ENCODE data around the gene IDI1. TPM values are rescaled to one million over a fixed set of nuclear protein-coding genes. Genes with fewer than 3 reads are reported as not detected.

IDI1 gene
- total and polyA plus RNA-seq, 2 of the 13 experiments (the other 11 are each of a cell fraction or from before 2014, with no cell fraction given), result 44.4 to 145 TPM

DNA sequence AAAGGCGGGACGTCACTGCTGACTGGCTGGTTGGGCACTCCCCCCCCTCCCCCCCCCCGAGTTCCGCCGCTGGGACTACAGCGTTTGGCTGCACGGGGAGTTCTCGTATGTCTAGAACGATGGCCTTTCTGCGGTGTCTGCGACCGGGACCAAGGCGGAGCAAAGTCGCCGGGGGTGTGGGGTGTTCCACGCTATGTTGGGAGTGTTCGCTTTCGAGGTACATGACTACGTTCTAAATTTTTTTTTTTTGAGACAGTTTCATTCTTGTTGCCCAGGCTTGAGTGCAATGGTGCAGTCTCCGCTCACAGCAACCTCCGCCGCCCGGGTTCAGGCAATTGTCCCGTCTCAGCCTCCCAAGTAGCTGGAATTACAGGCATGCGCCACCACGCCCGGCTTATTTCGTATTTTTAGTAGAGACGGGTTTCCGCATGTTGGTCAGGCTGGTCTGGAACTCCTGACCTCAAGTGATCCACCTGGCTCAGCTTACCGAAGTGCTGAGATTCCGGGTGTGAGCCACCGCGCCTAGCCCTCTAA, 573 bp upstream of the IDI1 start (continued):
- TF ChIP-seq, protein P1, sequence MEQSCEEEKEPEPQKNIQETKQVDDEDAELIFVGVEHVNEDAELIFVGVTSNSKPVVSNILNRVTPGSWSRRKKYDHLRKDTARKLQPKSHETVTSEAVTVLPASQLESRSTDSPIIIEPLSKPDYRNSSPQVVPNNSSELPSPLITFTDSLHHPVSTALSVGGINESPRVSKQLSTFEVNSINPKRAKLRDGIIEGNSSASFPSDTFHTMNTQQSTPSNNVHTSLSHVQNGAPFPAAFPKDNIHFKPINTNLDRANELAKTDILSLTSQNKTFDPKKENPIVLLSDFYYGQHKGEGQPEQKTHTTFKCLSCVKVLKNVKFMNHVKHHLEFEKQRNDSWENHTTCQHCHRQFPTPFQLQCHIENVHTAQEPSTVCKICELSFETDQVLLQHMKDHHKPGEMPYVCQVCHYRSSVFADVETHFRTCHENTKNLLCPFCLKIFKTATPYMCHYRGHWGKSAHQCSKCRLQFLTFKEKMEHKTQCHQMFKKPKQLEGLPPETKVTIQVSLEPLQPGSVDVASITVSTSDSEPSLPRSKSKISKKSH (CRISPR knock-in tag; IDR thresholded peaks at IDR 0.05; ENCODE audit: borderline replicate concordance), result 0 out of 2 replicates have a peak, but pooled peaks have one; percentile 41
- no peak for TF ChIP-seq ELF4 (CRISPR knock-in tag; IDR thresholded peaks at IDR 0.05; ENCODE audit: borderline replicate concordance)
- TF ChIP-seq ZNF724P (CRISPR knock-in tag; IDR thresholded peaks at IDR 0.05; ENCODE audit: borderline replicate concordance), result no peak
- no peak for TF ChIP-seq ZNF317 (CRISPR knock-in tag; IDR thresholded peaks at IDR 0.05)
- no peak for TF ChIP-seq ZNF569 (CRISPR knock-in tag; IDR thresholded peaks at IDR 0.05; ENCODE audit: borderline replicate concordance)
- no peak for TF ChIP-seq SKI (IDR thresholded peaks at IDR 0.05; ENCODE audit: partially characterized antibody)
- TF ChIP-seq, protein P2, sequence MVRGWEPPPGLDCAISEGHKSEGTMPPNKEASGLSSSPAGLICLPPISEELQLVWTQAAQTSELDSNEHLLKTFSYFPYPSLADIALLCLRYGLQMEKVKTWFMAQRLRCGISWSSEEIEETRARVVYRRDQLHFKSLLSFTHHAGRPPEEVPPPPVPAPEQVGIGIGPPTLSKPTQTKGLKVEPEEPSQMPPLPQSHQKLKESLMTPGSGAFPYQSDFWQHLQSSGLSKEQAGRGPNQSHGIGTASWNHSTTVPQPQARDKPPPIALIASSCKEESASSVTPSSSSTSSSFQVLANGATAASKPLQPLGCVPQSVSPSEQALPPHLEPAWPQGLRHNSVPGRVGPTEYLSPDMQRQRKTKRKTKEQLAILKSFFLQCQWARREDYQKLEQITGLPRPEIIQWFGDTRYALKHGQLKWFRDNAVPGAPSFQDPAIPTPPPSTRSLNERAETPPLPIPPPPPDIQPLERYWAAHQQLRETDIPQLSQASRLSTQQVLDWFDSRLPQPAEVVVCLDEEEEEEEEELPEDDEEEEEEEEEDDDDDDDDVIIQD (CRISPR knock-in tag; IDR thresholded peaks at IDR 0.05; ENCODE audit: low read depth), result no peak
- no peak for TF ChIP-seq ZNF605 (CRISPR knock-in tag; IDR thresholded peaks at IDR 0.05)
- TF ChIP-seq ISL2 (CRISPR knock-in tag; IDR thresholded peaks at IDR 0.05), result no peak; the same call in none of the 2 replicates
- no peak for TF ChIP-seq WIZ (CRISPR knock-in tag; IDR thresholded peaks at IDR 0.05)
- TF ChIP-seq ZNF678 (CRISPR knock-in tag; IDR thresholded peaks at IDR 0.05), result no peak
- TF ChIP-seq ZFP36L2 (CRISPR knock-in tag; IDR thresholded peaks at IDR 0.05), result no peak
- TF ChIP-seq HNF4A (CRISPR knock-in tag; IDR thresholded peaks at IDR 0.05), result no peak
- no peak for TF ChIP-seq ZNF850 (CRISPR knock-in tag; conservative IDR thresholded peaks at IDR 0.05)
- no peak for TF ChIP-seq ZNF224 (CRISPR knock-in tag; IDR thresholded peaks at IDR 0.05)
- no peak for TF ChIP-seq EED (CRISPR knock-in tag; IDR thresholded peaks at IDR 0.05)
- TF ChIP-seq RORA (CRISPR knock-in tag; IDR thresholded peaks at IDR 0.05), result no peak
- no peak for TF ChIP-seq ZEB1 (IDR thresholded peaks at IDR 0.05; ENCODE audit: insufficient replicate concordance, low read depth)
- TF ChIP-seq ZNF207 (IDR thresholded peaks at IDR 0.05; ENCODE audit: borderline replicate concordance), result no peak
- TF ChIP-seq ZFP90 (CRISPR knock-in tag; IDR thresholded peaks at IDR 0.05; ENCODE audit: borderline replicate concordance), result no peak
- TF ChIP-seq ZKSCAN1 (IDR thresholded peaks at IDR 0.05; ENCODE audit: low read length), result no peak
- TF ChIP-seq KDM3A (CRISPR knock-in tag; IDR thresholded peaks at IDR 0.05; ENCODE audit: low read depth), result no peak
- TF ChIP-seq ZNF121 (CRISPR knock-in tag; IDR thresholded peaks at IDR 0.05), result peak; percentile 78
- TF ChIP-seq POLR2AphosphoS5 (IDR thresholded peaks at IDR 0.05; ENCODE audit: low read depth, low read length), result no peak; the same call in 1 of the 2 replicates
- no peak for TF ChIP-seq DNMT1 (CRISPR knock-in tag; IDR thresholded peaks at IDR 0.05)
- TF ChIP-seq FOSL2 (CRISPR knock-in tag; IDR thresholded peaks at IDR 0.05), result no peak
- TF ChIP-seq, protein P3, sequence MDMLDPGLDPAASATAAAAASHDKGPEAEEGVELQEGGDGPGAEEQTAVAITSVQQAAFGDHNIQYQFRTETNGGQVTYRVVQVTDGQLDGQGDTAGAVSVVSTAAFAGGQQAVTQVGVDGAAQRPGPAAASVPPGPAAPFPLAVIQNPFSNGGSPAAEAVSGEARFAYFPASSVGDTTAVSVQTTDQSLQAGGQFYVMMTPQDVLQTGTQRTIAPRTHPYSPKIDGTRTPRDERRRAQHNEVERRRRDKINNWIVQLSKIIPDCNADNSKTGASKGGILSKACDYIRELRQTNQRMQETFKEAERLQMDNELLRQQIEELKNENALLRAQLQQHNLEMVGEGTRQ (IDR thresholded peaks at IDR 0.05; ENCODE audit: low read depth, low read length), result no peak
- TF ChIP-seq, protein P3 (CRISPR knock-in tag; IDR thresholded peaks at IDR 0.05; ENCODE audit: borderline replicate concordance), result 0 out of 2 replicates have a peak, but pooled peaks have one; percentile 10
